GM21717 (cell line): ENCODE measurements around the gene NEU3.

Experiments used
- ATAC-seq: cut with Tn5 transposase; IDR thresholded peaks from one replicate; pipeline ENCODE4 v1.9.1; 2021; ENCODE audit warnings: mild to moderate bottlenecking, moderate library complexity; ENCODE audit not compliant: unreplicated experiment

Gene NEU3

DNA sequence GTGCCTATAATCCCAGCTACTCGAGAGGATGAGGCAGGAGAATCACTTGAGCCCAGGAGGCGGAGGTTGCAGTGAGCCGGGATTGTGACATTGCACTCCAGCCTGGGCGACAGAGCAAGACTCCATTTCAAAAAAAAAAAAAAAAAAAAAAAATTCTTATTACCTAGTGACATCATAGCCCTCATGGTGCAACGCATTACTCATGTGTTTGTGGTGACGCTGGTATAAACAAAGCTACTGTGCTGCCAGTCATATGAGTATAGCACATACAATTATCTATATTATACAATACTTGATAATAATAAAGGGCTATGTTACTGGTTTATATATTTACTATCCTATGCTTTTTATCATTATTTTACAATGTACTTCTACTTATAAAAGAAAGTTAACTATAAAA is 66.8 kb downstream of the NEU3 start:
- ATAC-seq, result no peak

DNA sequence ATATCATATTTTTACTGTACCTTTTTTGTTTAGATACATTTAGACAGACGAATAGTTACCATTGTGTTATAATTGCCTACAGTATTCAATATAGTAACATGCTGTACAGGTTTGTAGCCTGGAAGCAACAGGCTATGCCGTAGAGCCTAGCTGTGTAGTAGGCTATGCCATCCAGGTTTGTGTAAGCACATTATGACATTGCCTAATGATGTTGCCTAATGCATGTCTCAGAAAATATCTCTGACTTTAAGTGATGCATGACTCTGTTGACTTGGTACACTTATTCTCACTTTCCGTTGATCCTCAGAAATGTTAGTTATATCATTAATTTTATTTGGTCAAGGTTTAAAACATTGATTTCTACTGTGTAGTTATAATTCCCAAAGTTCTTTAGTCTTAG is 68.1 kb downstream of the NEU3 start:
- ATAC-seq, result no peak

DNA sequence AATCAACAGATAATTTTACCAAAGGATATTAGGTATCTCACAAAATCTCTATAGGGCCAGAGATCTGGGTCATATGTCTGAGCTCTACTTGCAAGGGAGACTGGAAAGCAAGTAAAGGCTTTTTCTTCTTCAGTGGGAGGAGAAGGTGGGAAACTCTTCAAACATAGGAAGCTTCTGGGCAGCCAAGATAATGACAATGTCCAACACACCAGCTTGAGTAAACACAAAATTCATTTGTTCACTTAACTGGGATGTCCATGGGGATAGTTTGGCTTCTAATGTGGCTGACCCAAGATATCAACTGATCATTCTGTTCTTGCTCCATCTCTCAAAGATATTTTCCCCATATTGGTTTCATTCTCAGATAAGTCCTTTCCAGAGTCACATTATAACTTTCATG is 70.6 kb downstream of the NEU3 start:
- no peak for ATAC-seq

DNA sequence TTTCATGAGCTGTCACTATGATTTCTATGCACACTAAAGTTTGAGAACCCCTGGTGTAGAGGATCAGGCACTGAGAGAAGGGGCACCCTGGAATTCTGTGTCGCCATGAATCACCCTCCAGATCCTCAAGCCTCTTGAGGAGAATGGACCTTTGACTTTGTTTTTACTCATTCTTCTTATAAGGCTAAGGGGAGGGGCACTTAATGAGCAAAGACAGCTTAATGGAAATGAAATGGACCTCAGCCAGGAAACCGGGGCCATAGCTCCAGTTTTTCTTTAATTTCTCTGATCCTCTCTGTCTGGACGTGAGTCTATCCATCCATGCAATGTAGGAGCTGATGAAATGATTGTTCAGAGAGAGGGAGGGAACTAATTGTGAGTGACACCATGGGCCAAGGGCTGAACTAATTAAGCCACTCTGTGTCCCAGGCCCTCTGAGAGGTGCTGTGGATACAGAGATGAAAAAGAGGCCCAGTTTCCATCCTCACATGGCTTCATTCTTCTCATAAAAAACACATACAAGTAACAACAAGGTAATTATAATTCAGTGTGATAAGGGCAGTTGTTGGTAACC is 75.1 kb downstream of the NEU3 start:
- no peak for ATAC-seq

DNA sequence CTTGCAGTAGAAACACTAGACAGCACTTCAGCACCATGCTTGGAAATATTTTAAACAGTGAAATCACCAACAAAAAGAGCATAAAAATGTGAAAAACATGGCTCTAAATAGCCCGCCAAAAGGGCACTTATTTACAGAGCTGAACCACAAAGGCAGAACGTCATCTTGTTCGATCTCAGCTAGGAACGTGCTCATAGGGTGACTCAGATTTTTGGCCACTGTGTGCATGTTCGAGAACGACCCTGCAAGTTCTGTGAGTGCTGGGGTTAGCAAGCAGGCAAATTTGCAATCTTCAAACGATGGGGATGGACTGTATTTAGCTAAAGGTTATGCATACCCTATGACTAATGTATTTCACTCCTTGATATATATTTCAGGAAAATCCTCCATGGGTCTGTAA is 77.3 kb downstream of the NEU3 start:
- ATAC-seq, result no peak
